T-helper 2 cell (primary cell): ENCODE measurements around the gene BAZ1B.
"Not testable (repeated sequence)": the region's sequence is repeated elsewhere in the genome, so short reads cannot be mapped to it uniquely, and the experiment has no call there.

ENCODE experiments used
- DNase-seq, 5 experiments: peaks; one replicate each; pipeline versions ENCODE4 v3.0.0 to v3.0.0-alpha.2; 2012 to 2022

The BAZ1B gene

GRCh38 chr7:73504017-73504416, 18.1 kb downstream of the BAZ1B start:
- no peak for DNase-seq

- no peak for DNase-seq
These were observed 18.9 kb downstream of the BAZ1B start for GRCh38 chr7:73503229-73503628.

- DNase-seq = no peak
These were observed 25.5 kb downstream of the BAZ1B start for GRCh38 chr7:73496626-73497025.

GRCh38 chr7:73495507-73495906, 26.6 kb downstream of the BAZ1B start:
- DNase-seq = not testable (repeated sequence)

- DNase-seq = no peak
These were observed 32.1 kb downstream of the BAZ1B start for GRCh38 chr7:73489976-73490375.

GRCh38 chr7:73487486-73487885, 34.6 kb downstream of the BAZ1B start:
- DNase-seq = no peak

GRCh38 chr7:73483171-73483570, 38.9 kb downstream of the BAZ1B start:
- DNase-seq = no peak

- DNase-seq = no peak
These were observed 39.3 kb downstream of the BAZ1B start for GRCh38 chr7:73482746-73483145.

GRCh38 chr7:73481521-73481920, 40.6 kb downstream of the BAZ1B start:
- DNase-seq = not testable (repeated sequence)

- no peak for DNase-seq
These were observed 43.5 kb downstream of the BAZ1B start for GRCh38 chr7:73478549-73478948.

GRCh38 chr7:73477376-73477775, 44.7 kb downstream of the BAZ1B start:
- no peak for DNase-seq

- DNase-seq = no peak
These were observed 51.9 kb downstream of the BAZ1B start for GRCh38 chr7:73470208-73470607.

- DNase-seq = not testable (repeated sequence)
These were observed 55.0 kb downstream of the BAZ1B start for GRCh38 chr7:73467046-73467445.

- DNase-seq = no peak
These were observed 56.0 kb downstream of the BAZ1B start for GRCh38 chr7:73466112-73466511.

GRCh38 chr7:73463966-73464365, 58.1 kb downstream of the BAZ1B start:
- no peak for DNase-seq

- no peak for DNase-seq
These were observed 58.8 kb downstream of the BAZ1B start for GRCh38 chr7:73463260-73463659.

GRCh38 chr7:73461782-73462285, 60.3 kb downstream of the BAZ1B start:
- no peak for DNase-seq

GRCh38 chr7:73454424-73454823, 67.7 kb downstream of the BAZ1B start:
- DNase-seq = no peak

GRCh38 chr7:73452999-73453635, 69.0 kb downstream of the BAZ1B start:
- DNase-seq = no peak

- peak in 2 of 5 experiments; percentile 12 to 51 for DNase-seq
These were observed 70.2 kb downstream of the BAZ1B start for GRCh38 chr7:73451780-73452398.

GRCh38 chr7:73449422-73449821, 72.7 kb downstream of the BAZ1B start:
- no peak for DNase-seq

- DNase-seq = no peak
These were observed 73.5 kb downstream of the BAZ1B start for GRCh38 chr7:73448609-73449008.

- no peak for DNase-seq
These were observed 74.9 kb downstream of the BAZ1B start for GRCh38 chr7:73447121-73447733.

GRCh38 chr7:73446682-73447081, 75.4 kb downstream of the BAZ1B start:
- DNase-seq = no peak
